NK-92 treated with Interleukin-12 subunit alpha and Interleukin-12 subunit beta, amount 100 ng/mL, for 24 hours (cell line): ENCODE measurements around the gene ENTPD5.
"Not testable (repeated sequence)": the region's sequence is repeated elsewhere in the genome, so short reads cannot be mapped to it uniquely, and the experiment has no call there.

Experiments used
- DNase-seq: peaks from one replicate; lab custom pipeline; 2025; lab: John Stamatoyannopoulos, UW

The ENTPD5 gene

DNA sequence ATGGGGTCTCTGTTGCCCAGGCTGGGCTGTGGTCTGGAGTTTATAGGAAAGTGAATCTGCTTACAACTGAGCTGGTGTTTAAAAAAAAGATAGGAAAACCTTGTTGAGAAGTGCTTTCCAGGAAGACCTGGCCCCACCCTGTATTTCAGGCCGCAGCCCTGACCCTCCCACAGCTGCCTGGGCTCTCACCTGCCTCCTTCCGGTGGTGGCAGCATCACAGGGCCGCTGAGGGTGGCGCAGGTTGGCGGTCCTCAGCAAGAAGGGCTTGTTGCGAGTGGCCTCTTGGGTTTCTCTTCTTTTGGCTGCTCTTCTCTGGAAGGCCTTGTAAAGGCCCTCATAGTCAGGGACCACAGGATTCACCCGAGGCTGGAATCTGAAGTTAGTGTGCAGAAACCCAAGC is 76.9 kb downstream of the ENTPD5 start:
- no peak for DNase-seq

DNA sequence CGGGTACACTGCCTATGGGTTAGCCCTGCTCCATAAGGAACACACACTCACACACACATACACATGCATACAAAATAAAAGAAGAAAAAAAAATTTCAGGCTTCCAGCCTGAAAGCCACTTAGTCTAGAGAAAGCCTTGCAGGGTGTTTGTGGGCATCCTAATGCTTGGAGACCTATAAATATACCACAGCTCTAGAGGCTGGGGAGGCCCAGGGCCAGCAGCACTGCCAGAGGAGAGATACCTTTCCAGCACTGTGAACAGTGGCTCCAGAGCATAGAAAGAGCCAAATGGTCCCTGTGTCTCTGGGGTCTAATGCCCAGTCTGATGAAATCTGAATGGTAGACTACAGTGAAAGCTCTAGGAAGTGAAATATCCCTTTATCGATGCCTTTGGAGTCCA is 82.1 kb downstream of the ENTPD5 start:
- DNase-seq = no peak

DNA sequence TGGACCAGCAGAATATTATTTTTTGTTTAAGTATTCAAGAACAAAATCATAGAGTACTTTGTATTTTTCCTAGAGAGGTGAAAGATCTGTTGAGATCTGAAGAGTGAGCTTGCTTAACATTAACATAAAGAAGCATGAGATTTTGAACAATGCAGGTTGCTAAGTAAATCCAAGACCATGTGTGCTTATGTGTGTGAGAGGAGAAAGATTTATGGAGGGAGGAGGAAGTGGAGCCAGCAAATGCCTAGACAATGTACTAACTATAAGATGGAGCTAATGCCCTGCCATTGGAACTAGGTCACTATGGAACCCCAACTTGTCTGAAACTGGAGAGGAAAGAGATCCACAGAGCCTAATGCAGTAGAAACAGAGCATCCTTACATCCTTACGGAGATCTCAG is 82.5 kb downstream of the ENTPD5 start:
- no peak for DNase-seq

DNA sequence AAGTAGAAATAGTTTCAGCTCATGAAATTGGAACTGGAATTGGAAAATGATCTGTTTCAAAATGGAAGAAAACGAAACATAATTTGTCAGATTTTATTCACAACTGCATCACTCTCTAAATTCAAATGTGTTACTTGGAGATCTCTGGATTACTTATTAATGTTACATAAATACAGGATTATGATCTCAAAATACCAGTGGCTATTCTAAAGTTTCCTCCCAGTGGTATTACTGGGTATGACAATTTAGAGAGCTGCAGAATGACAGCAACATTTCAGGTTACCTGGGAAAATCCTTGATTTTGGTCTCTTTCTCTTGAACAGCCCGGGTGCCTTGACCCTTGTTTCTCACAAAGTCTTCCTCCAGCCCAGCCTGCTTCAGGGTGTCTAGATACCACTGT is 83.4 kb downstream of the ENTPD5 start:
- DNase-seq = no peak

DNA sequence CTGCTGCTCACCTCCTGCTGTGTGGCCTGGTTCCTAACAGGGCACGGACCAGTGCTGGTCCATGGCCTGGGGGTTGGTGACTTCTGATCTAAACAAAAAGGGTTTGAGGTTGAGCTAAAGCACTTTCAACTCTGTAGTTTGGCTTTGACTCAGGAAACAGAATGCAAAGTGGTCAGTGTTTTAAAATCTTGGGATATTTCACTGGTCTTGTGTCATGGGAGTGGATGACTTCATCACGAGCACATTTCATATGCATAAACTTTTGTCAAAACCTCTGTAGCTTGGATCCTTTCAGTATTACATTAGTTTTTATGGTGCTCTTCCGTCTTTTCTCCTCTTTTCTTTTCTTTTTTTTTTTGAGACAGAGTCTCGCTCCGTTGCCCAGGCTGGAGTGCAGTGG is 94.8 kb downstream of the ENTPD5 start:
- no peak for DNase-seq

DNA sequence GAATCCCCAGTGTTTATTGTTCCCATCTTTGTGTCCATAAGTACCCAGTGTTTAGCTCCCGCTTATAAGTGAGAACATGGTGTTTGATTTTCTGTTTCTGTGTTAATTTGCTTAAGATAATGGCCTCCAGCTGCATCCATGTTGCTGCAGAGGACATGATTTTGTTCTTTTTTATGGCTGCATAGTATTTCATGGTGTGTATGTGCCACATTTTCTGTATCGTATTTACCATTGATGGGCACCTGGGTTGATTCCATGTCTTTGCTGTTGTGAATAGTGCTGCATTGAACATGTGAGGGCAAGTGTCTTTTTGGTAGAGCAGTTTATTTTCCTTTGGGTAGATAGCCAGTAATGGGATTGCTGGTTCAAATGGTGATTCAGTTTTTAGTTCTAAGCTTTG is 99.6 kb downstream of the ENTPD5 start:
- DNase-seq = not testable (repeated sequence)

DNA sequence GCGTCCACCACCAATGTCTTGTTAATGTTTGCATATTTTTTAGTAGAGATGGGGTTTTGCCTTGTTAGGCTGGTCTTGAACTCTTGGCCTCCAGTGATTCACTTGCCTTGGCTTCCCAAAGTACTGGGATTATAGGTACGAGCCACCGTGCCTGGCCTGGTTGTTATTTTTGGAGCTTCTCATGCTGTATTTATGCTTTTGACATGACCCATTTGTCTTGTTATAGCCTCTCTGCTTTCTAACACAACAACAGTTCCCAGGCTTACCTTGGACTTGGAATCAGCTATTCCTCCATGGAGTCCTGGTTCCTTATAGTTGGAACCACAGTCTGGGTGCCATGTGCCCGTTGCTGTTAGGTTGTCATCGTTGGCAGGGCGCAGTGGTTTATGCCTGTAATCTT is 102.8 kb downstream of the ENTPD5 start:
- no peak for DNase-seq

DNA sequence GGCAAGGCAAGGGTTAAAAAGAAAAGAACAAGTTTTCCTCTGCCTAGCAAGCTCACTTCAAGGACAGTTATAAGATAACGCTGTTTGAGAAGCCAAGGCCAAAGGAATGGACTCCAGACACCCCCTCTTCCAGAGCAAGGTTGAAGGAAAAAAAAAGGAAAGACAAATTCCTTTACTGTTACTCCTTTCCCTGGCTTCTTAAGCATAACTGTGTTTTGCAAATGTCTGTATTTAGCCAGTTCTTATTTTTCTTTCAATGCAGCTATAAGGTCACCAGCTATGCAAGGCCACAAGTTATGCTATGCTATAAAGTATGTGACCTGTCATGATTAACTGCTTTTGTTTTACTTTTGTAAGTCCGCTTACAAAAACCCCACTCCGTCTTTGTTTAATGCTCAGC is 105.8 kb downstream of the ENTPD5 start:
- no peak for DNase-seq

DNA sequence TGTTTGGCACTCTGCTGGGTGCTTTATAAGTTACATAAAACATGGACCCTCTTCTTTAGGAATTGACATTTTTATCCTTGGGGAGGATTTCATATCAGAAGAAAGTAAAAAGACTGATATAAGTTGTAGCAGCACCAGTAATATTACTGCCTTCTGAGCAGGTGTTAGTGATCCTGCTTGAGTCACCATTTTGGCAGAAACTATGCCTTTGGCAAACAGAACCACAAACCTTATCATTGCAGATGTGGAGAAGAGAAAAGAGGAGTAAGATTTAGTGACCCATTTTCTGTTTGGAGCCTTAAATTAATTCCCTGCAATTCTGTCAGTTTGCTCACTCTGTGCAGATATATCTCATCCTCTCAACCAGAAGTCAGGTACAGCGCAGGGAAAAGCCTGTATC is 109.4 kb downstream of the ENTPD5 start:
- DNase-seq = no peak
